ENCODE data around the gene YAF2. TPM values are rescaled to one million over a fixed set of nuclear protein-coding genes. Genes with fewer than 3 reads are reported as not detected.

YAF2 gene
- total RNA-seq, 4 donors from 2014 or later = 16.5 to 42.3 (median 25.3) TPM

DNA sequence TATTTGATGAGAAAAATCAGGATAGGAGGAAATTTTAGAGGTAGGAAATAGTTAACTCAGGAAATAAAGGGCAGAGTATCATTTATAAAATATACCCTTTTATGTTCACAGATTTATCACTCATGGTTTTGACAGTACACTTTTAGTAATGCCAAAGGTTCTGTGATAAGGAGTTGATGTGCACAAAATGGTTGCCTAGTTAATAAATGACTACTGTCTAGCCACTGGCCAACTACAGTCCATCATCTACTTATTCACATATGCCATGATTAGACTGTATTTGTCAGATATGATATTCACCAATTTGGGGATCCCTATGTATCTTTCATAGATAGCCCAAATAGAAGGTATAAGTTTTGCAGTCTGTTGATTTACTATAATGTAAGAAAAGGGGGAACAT is 74.1 kb downstream of the YAF2 start:
- no peak for ATAC-seq
- Histone ChIP-seq H3K27ac (no peak overlapping the region), H3K4me1 (no peaks in the 10 kb centered on the region), H3K27me3 (no peaks in the 10 kb centered on the region), H3K4me3 (no peak overlapping the region), H3K9me3 (no peaks in the 10 kb centered on the region), H3K36me3 (peaks cover 0 to 26% of the 10 kb centered on the region in 2 donors)
- TF ChIP-seq, protein P1, sequence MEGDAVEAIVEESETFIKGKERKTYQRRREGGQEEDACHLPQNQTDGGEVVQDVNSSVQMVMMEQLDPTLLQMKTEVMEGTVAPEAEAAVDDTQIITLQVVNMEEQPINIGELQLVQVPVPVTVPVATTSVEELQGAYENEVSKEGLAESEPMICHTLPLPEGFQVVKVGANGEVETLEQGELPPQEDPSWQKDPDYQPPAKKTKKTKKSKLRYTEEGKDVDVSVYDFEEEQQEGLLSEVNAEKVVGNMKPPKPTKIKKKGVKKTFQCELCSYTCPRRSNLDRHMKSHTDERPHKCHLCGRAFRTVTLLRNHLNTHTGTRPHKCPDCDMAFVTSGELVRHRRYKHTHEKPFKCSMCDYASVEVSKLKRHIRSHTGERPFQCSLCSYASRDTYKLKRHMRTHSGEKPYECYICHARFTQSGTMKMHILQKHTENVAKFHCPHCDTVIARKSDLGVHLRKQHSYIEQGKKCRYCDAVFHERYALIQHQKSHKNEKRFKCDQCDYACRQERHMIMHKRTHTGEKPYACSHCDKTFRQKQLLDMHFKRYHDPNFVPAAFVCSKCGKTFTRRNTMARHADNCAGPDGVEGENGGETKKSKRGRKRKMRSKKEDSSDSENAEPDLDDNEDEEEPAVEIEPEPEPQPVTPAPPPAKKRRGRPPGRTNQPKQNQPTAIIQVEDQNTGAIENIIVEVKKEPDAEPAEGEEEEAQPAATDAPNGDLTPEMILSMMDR (IDR thresholded peaks at IDR 0.05) = no peak
- TF ChIP-seq POLR2A (IDR thresholded peaks at IDR 0.05) = no peak
- no peak for TF ChIP-seq EP300 (IDR thresholded peaks at IDR 0.05)
- TF ChIP-seq POLR2AphosphoS5 (IDR thresholded peaks at IDR 0.05) = no peak

DNA sequence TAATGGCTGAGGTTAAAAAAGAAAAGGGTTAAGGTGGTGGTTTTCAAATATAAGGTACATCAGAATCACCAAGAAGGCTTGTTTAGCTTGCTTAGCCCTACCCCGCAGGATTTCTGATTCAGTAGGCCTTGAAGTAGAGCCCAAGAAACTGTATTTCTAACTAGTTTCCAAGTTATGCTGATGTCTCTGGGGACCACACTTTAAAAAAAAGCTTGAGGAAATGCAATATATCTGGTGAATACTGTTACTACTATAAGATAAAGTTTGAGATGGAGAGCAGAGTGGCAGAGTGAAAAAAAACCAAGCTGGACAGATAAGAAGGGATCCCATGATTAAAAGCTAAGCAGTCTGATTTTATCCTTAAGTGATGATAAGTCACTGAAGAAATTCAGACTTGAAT is 75.1 kb downstream of the YAF2 start:
- Histone ChIP-seq H3K27ac (no peak overlapping the region), H3K4me3 (no peak overlapping the region), H3K36me3 (peaks cover 0 to 26% of the 10 kb centered on the region in 2 donors), H3K27me3 (no peaks in the 10 kb centered on the region), H3K4me1 (no peaks in the 10 kb centered on the region), H3K9me3 (no peaks in the 10 kb centered on the region)
- WGBS, 2 donors (ENCODE audit: low coverage in 1 of 2) = 88 to 92% methylated on average over 1 of the region's 1 CpG
- no peak for ATAC-seq
- no peak for TF ChIP-seq EP300 (IDR thresholded peaks at IDR 0.05)
- TF ChIP-seq, protein P1 (IDR thresholded peaks at IDR 0.05) = no peak
- no peak for TF ChIP-seq POLR2A (IDR thresholded peaks at IDR 0.05)
- no peak for TF ChIP-seq POLR2AphosphoS5 (IDR thresholded peaks at IDR 0.05)

DNA sequence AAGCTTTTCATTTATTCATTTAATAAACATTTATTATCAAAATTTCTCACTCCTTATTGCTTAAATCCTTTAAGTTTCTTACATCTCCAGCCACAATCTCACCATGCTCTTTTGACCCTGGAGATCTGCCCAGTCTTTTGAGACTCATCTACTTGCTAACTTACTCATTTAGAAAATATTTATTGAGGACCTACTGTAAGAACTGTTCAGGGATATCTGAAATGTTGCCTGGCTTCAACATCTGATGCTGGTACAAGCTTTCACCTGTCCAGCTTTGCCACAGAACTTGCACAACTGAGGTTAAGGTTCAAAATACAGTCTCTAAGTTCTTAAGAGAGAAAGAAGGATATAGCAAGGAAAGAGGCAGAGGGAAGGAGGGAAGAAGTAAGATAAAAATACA is 75.9 kb downstream of the YAF2 start:
- TF ChIP-seq POLR2AphosphoS5 (IDR thresholded peaks at IDR 0.05) (no peak), POLR2A (IDR thresholded peaks at IDR 0.05) (no peak), EP300 (IDR thresholded peaks at IDR 0.05) (no peak)
- TF ChIP-seq, protein P1 (IDR thresholded peaks at IDR 0.05) = no peak
- no peak for ATAC-seq

DNA sequence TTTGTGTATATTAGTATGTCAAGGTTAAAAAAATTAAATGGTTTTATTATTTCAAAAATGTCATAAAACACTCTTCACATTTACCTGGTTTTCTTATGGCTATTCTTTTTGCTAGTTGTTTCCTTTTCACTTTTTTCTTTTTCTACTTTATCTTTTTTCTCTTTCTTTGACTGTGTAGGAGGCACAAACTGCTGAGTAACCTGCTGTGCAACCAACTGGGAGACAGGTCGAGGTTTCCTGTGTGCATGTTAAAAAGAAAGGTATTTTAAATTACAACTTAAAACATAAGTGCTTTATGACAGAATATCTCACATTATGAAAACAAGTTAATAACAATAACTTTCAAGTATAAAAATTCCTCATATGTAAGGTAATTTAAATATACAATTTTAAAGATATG is 76.5 kb downstream of the YAF2 start:
- no peaks in the 10 kb centered on the region for H3K27me3 ChIP-seq
- no peaks in the 10 kb centered on the region for H3K4me1 ChIP-seq
- no peak for ATAC-seq
- no peaks in the 10 kb centered on the region for H3K9me3 ChIP-seq
- whole genome bisulfite sequencing, 2 donors (ENCODE audit: low coverage in 1 of 2) = 88% methylated on average over 1 of the region's 1 CpG
- H3K27ac ChIP-seq = no peak overlapping the region
- TF ChIP-seq POLR2AphosphoS5 (IDR thresholded peaks at IDR 0.05) = no peak
- no peak for TF ChIP-seq POLR2A (IDR thresholded peaks at IDR 0.05)
- TF ChIP-seq EP300 (IDR thresholded peaks at IDR 0.05) = no peak
- TF ChIP-seq, protein P1 (IDR thresholded peaks at IDR 0.05) = no peak
- H3K36me3 ChIP-seq = peaks cover 0 to 35% of the 10 kb centered on the region in 2 donors
- H3K4me3 ChIP-seq = no peak overlapping the region

More for the DNA sequence above, 75.9 kb downstream of the YAF2 start:
- H3K36me3 ChIP-seq = peaks cover 0 to 29% of the 10 kb centered on the region in 2 donors
- no peak overlapping the region for H3K27ac ChIP-seq
- no peaks in the 10 kb centered on the region for H3K9me3 ChIP-seq
- H3K4me1 ChIP-seq = no peaks in the 10 kb centered on the region
- no peaks in the 10 kb centered on the region for H3K27me3 ChIP-seq
- no peak overlapping the region for H3K4me3 ChIP-seq

DNA sequence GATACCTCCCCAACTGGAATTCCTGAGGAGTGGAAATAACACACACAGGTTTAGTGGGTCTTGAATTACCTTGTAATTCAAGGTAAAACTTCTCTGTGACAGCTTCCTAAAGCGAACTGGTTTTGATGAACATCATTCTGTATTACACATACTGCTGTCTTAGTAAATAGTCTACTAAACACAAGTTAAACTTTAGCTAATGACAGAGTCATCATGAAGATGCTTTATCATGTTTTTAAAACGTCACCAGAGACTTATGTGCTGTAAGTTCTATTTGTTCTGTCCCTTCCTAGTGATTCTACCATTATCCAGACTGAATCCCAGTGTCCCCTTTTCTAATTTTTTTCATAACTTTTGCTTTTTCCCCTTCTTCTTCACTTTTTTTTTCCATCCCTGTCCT is 81.8 kb downstream of the YAF2 start:
- Histone ChIP-seq H3K9me3 (no peaks in the 10 kb centered on the region), H3K4me3 (no peak overlapping the region), H3K27me3 (no peaks in the 10 kb centered on the region), H3K36me3 (peaks cover 0 to 31% of the 10 kb centered on the region in 2 donors), H3K4me1 (no peaks in the 10 kb centered on the region), H3K27ac (no peak overlapping the region)
- 44 to 45% methylated on average over 2 of the region's 2 CpGs for WGBS, 2 donors (ENCODE audit: low coverage in 1 of 2)
- TF ChIP-seq POLR2AphosphoS5 (IDR thresholded peaks at IDR 0.05) (no peak), POLR2A (IDR thresholded peaks at IDR 0.05) (no peak), EP300 (IDR thresholded peaks at IDR 0.05) (no peak)
- TF ChIP-seq, protein P1 (IDR thresholded peaks at IDR 0.05) = no peak
- no peak for ATAC-seq
